HG02840 (cell line): Measurements from ENCODE around the gene DIDO1.

Experiments used
- ATAC-seq: cut with Tn5 transposase; IDR thresholded peaks from one replicate; pipeline ENCODE4 v1.9.1; 2021; ENCODE audit warnings: mild to moderate bottlenecking, moderate library complexity, moderate number of reproducible peaks; ENCODE audit not compliant: unreplicated experiment, low FRiP score

DIDO1 gene

GRCh38 chr20:62840244-62841197, 85.8 kb downstream of the DIDO1 start:
- no peak for ATAC-seq

DNA sequence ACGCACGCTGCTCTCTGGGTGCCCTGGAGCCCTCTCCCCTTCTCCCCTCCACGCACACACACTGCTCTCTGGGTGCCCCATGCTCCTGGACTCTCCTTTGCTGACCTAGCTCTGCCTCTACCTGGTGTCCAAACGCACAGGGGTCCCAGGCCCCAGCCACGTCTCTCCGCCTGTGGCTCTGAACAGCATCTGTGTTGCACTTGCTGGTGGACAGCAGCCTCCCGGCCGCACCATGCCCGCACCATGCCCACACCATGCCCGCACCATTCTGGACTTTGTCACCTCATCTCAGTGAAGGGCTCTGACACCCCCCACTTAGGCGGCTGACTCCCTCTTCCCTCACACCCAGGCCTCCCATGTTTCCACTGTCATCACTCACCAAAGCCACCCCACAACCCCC, 86.5 kb downstream of the DIDO1 start:
- no peak for ATAC-seq

- no peak for ATAC-seq
Observed at GRCh38 chr20:62839261-62839660, 87.0 kb downstream of the DIDO1 start.

- peak; percentile 76 for ATAC-seq
Observed at GRCh38 chr20:62838128-62838891, 88.0 kb downstream of the DIDO1 start.

DNA sequence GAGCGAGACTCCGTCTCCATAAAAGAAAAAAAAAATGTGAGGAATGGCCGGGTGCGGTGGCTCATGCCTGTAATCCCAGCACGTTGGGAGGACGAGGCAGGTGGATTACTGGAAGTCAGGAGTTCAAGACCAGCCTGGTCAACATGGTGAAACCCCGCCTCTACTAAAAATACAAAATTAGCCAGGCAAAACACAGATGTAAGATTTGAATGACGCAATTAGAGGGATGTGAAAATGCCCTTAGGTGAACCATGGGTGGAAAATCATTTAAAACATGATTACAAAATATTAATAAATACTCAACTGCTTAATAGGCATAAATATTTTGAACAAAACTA, 88.5 kb downstream of the DIDO1 start:
- ATAC-seq, result peak; percentile 23

DNA sequence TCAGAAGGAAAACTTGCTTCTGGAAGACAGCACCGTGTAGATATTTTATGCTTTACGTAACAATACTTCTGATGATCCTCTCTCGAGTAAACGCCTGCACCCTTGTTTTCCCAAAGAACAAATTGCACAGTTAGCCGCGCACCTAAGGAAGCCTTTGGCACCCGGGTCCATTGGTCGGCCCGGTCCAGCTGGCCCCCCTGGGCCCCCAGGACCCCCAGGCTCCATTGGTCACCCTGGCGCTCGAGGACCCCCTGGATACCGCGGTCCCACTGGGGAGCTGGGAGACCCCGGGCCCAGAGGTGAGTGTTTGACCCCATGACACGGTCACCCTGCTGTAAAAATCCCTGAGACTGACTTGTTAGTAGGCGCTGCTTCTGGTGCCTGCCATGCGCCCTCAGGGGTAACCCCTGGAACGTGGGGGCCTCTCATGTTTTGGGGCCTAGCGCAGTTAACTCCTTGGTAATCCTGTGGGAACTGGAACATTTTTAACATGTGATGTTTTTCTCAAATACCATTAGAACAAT, 89.3 kb downstream of the DIDO1 start:
- no peak for ATAC-seq

DNA sequence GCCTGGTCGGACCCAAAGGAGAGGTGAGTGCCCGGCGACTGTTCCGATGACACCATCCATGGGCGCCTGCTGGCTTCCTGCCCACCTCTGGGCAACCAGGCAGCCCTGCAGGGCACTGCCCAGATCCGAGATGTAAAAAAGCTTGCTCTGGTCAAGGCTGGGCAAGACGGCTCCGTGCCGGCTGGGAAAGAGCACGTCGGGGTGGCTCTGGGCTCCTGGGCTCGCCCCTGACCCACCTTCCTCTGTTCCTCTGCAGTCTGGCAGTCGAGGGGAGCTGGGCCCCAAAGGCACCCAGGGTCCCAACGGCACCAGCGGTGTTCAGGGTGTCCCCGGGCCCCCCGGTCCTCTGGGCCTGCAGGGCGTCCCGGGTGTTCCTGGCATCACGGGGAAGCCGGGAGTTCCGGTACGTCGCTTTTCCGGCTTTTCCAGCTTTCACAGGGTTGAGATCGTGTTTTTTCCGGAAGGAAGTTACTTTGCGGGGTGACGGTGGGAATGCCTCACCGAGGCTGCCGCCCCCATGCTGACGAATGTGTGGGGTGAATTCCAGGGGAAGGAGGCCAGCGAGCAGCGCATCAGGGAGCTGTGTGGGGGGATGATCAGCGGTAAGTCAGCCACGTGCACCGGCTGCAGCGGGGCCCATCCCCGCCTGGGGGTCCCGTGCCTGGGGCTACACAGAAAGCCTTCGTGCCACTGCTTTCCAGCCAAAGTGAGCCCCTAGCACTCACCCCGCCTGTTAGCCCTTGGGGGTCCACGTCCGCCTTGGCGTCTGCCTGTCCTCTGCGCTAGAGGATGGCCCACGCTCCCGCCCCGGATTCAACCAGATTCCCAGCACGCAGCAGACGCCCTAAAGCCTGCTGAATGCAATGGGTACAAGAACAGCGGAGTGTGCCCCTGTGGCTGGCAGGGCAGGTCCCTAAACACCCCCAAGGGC, 90.1 kb downstream of the DIDO1 start:
- ATAC-seq, result no peak

GRCh38 chr20:62834967-62835730, 91.2 kb downstream of the DIDO1 start:
- ATAC-seq, result no peak

GRCh38 chr20:62832951-62833391, 93.3 kb downstream of the DIDO1 start:
- no peak for ATAC-seq

DNA sequence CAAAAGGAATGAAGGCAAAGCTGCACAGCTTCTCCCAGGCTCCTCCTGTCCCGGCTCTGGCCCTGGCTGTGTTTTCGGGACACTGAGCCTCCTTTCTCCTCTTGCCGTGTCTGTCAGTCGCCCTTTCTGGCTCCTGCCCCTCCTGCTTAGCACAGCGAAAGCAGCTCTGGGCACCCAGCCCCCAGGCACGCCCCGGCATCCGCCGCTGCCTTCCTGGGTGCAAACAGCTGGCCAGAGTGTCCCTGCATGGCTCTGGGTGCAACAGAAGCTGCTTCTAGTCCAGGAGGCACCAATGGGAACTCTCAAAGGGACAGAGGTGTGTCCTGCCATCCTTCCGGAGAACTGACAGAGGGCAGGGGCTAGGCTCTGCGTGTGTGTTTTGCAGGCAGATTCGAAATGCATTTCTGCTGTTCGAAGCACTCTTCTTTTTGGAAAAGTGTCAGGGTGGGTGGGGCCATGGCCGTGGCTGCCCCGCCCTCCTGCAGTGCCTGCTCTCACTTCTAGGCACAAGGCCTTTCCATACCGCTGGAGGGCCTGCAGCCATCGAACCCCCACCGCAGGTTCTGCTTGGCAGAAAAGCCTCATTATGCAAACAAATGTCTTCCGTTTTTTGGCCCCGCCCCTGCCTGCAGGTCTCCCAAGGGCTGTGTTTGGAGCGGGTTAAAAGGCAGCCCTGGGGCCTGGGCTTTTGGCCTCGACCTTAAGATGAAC, 93.9 kb downstream of the DIDO1 start:
- ATAC-seq, result no peak

DNA sequence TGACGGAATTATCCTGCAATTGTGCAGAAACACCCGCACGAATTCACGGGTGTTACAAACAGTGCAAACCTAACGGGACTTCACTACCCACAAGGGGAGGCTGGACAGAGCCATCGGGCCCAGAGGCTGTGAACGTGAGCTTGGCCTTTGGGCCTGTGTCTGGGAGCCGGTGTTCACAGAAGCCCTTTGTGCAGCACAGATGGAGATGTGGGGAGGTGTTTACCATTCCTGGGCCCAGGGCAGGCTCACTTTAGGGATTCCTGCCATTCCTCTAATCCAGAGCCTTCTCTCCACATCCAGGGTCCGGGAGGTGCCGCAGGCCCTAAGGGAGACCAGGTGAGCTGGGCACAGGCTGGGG, 94.5 kb downstream of the DIDO1 start:
- ATAC-seq, result no peak

DNA sequence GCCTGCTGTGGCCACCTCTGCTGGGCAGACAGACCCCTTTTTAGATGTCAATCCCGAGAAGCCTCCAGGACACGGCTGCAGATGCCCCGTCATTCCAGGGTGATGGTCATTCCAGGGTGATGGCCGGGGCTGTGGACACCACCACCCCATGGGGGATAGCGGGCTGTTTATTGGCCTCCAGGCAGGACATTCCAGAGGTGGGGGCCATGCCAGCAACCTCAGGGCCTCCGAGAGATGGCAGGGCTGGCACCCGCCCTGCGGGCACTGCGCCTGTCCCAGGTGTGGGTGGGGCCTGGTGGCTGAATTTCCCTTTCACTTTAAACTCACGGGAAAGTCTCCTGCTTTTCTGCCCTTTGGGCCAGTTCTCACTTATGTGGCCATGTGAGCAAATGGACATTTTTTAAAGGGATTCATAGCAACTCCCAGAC, 94.9 kb downstream of the DIDO1 start:
- no peak for ATAC-seq

GRCh38 chr20:62830821-62831220, 95.5 kb downstream of the DIDO1 start:
- no peak for ATAC-seq

DNA sequence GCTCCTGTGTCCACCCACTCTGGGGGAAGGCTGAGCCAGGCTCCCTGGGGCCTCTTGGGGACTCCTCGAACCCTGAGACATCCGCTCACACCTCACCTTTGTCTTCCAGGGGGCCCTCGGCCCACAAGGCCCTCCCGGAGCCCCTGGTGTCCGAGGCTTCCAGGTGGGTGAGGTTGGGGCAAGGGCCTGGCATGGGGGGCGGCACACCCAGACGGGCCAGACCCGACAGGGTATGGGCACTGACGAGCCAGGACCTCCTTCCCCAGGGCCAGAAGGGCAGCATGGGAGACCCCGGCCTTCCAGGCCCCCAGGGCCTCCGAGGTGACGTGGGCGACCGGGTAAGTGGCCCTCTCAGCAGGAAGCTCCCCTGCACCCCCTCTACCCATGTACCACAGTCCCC, 96.1 kb downstream of the DIDO1 start:
- ATAC-seq, result no peak

- no peak for ATAC-seq
Observed at GRCh38 chr20:62829231-62830230, 96.8 kb downstream of the DIDO1 start.

- no peak for ATAC-seq
Observed at GRCh38 chr20:62828511-62829230, 97.6 kb downstream of the DIDO1 start.

- ATAC-seq, result no peak
Observed at GRCh38 chr20:62828051-62828450, 98.3 kb downstream of the DIDO1 start.
